ENCODE data around the gene AHRR. TPM values are rescaled to one million over a fixed set of nuclear protein-coding genes. Genes with fewer than 3 reads are reported as not detected.
"Not testable (repeated sequence)": the region's sequence is repeated elsewhere in the genome, so short reads cannot be mapped to it uniquely, and the experiment has no call there.

Gene AHRR
- total RNA-seq, 1 donor from 2014 or later, result 10.5 TPM

- no peaks in the 10 kb centered on the region for H3K27me3 ChIP-seq (ENCODE audit: insufficient read depth, low read length)
- no peaks in the 10 kb centered on the region for H4K20me1 ChIP-seq (ENCODE audit: insufficient read depth, low read length)
- peak overlapping the region; percentile 94 for H3K9ac ChIP-seq (ENCODE audit: low read length)
- H3K79me2 ChIP-seq (ENCODE audit: insufficient read depth, low read length), result no peaks in the 10 kb centered on the region
- no peaks in the 10 kb centered on the region for H3K9me3 ChIP-seq (ENCODE audit: insufficient read depth, low read depth, low read length)
- TF ChIP-seq EZH2 (IDR thresholded peaks at IDR 0.05; ENCODE audit: insufficient read depth, low read length), result no peak
- TF ChIP-seq CTCF (IDR thresholded peaks at IDR 0.05; ENCODE audit: insufficient read depth, low read depth, low read length), result no peak
- no peak for FAIRE-seq
- H3K27me3 Mint-ChIP-seq (ENCODE audit: low read depth, unreplicated experiment), result peaks cover 7% of the 10 kb centered on the region
- no peaks in the 10 kb centered on the region for H3K36me3 ChIP-seq (ENCODE audit: insufficient read depth, low read length)
- H3K27ac ChIP-seq (ENCODE audit: low read depth, low read length), result peak overlapping the region; percentile 99
- no peak overlapping the region for H3K27ac Mint-ChIP-seq (ENCODE audit: unreplicated experiment)
- peaks cover 31% of the 10 kb centered on the region for H3K4me1 ChIP-seq (ENCODE audit: insufficient read depth, low read length)
- DNase-seq (ENCODE audit: low read depth), result no peak
- H2AFZ ChIP-seq (ENCODE audit: low read depth, low read length), result no peak overlapping the region
- peaks cover 8% of the 10 kb centered on the region for H3K9me3 Mint-ChIP-seq (ENCODE audit: unreplicated experiment)
- H3K4me3 ChIP-seq (ENCODE audit: insufficient read depth, low read depth, low read length), result no peak overlapping the region
- H3K4me1 Mint-ChIP-seq (ENCODE audit: low read depth, unreplicated experiment), result peaks cover 12% of the 10 kb centered on the region
- peaks cover 11% of the 10 kb centered on the region for H3K36me3 Mint-ChIP-seq (ENCODE audit: low read depth, unreplicated experiment)
- no peak overlapping the region for H3K4me3 Mint-ChIP-seq (ENCODE audit: unreplicated experiment)
- H3K4me2 ChIP-seq (ENCODE audit: low read length), result peak overlapping the region; percentile 80
These were observed 79.9 kb downstream of the AHRR start for GRCh38 chr5:401146-402034.

- not testable (repeated sequence) for H3K4me2 ChIP-seq (ENCODE audit: low read length); H3K9me3 ChIP-seq (ENCODE audit: insufficient read depth, low read depth, low read length); H3K4me3 ChIP-seq (ENCODE audit: insufficient read depth, low read depth, low read length); DNase-seq (ENCODE audit: low read depth); H3K27ac ChIP-seq (ENCODE audit: low read depth, low read length); H3K9ac ChIP-seq (ENCODE audit: low read length); H3K79me2 ChIP-seq (ENCODE audit: insufficient read depth, low read length); H3K36me3 ChIP-seq (ENCODE audit: insufficient read depth, low read length); H3K27ac Mint-ChIP-seq (ENCODE audit: unreplicated experiment); H3K27me3 Mint-ChIP-seq (ENCODE audit: low read depth, unreplicated experiment); H3K9me3 Mint-ChIP-seq (ENCODE audit: unreplicated experiment); H2AFZ ChIP-seq (ENCODE audit: low read depth, low read length); H4K20me1 ChIP-seq (ENCODE audit: insufficient read depth, low read length); FAIRE-seq; H3K27me3 ChIP-seq (ENCODE audit: insufficient read depth, low read length)
- Mint-ChIP-seq H3K4me1 (ENCODE audit: low read depth, unreplicated experiment) (peaks cover 12% of the 10 kb centered on the region), H3K36me3 (ENCODE audit: low read depth, unreplicated experiment) (peaks cover 13% of the 10 kb centered on the region), H3K4me3 (ENCODE audit: unreplicated experiment) (peak overlapping the region; percentile 40)
- peaks cover 31% of the 10 kb centered on the region for H3K4me1 ChIP-seq (ENCODE audit: insufficient read depth, low read length)
These were observed 80.7 kb downstream of the AHRR start for GRCh38 chr5:402219-402614.

- no peak overlapping the region for H3K27ac ChIP-seq (ENCODE audit: low read depth, low read length)
- peak overlapping the region; percentile 55 for H3K27ac Mint-ChIP-seq (ENCODE audit: unreplicated experiment)
- H3K4me1 Mint-ChIP-seq (ENCODE audit: low read depth, unreplicated experiment), result peaks cover 12% of the 10 kb centered on the region
These were observed 81.3 kb downstream of the AHRR start for GRCh38 chr5:402615-403359.

More at GRCh38 chr5:402615-403359, 81.3 kb downstream of the AHRR start:
- DNase-seq (ENCODE audit: low read depth), result peak; percentile 45
- Histone ChIP-seq H3K36me3 (ENCODE audit: insufficient read depth, low read length) (no peaks in the 10 kb centered on the region), H3K79me2 (ENCODE audit: insufficient read depth, low read length) (no peaks in the 10 kb centered on the region), H3K4me1 (ENCODE audit: insufficient read depth, low read length) (peaks cover 31% of the 10 kb centered on the region), H4K20me1 (ENCODE audit: insufficient read depth, low read length) (no peaks in the 10 kb centered on the region), H3K4me2 (ENCODE audit: low read length) (no peak overlapping the region), H3K4me3 (ENCODE audit: insufficient read depth, low read depth, low read length) (no peak overlapping the region), H2AFZ (ENCODE audit: low read depth, low read length) (no peak overlapping the region), H3K27me3 (ENCODE audit: insufficient read depth, low read length) (no peaks in the 10 kb centered on the region), H3K9me3 (ENCODE audit: insufficient read depth, low read depth, low read length) (no peaks in the 10 kb centered on the region), H3K9ac (ENCODE audit: low read length) (no peak overlapping the region)
- H3K9me3 Mint-ChIP-seq (ENCODE audit: unreplicated experiment), result peaks cover 8% of the 10 kb centered on the region
- TF ChIP-seq EZH2 (IDR thresholded peaks at IDR 0.05; ENCODE audit: insufficient read depth, low read length), result no peak
- TF ChIP-seq CTCF (IDR thresholded peaks at IDR 0.05; ENCODE audit: insufficient read depth, low read depth, low read length), result no peak
- H3K36me3 Mint-ChIP-seq (ENCODE audit: low read depth, unreplicated experiment), result peaks cover 13% of the 10 kb centered on the region
- FAIRE-seq, result no peak
- peak overlapping the region; percentile 40 for H3K4me3 Mint-ChIP-seq (ENCODE audit: unreplicated experiment)
- H3K27me3 Mint-ChIP-seq (ENCODE audit: low read depth, unreplicated experiment), result peaks cover 8% of the 10 kb centered on the region
